OCI-LY1 (cell line): Measurements from ENCODE around the gene NFASC.

ENCODE experiments used
- EZH2 ChIP-seq: fragments of 200-600 bp; sonication (generic), shearing (Covaris generic); IDR thresholded peaks from 2 replicates; pipeline ENCODE4 v1.8.0; 2017; ENCODE audit warnings: borderline replicate concordance, mixed run types, mild to moderate bottlenecking, antibody characterized with exemption, low read length, moderate library complexity, mixed read lengths
- TF ChIP-seq, protein P1 (sequence below): fragments of 200-600 bp; sonication (generic), shearing (Covaris generic); IDR thresholded peaks from 2 replicates; pipeline ENCODE4 v1.5.1; 2017; ENCODE audit warnings: mild to moderate bottlenecking, antibody characterized with exemption, low read length, moderate library complexity, mixed read lengths

DNA sequence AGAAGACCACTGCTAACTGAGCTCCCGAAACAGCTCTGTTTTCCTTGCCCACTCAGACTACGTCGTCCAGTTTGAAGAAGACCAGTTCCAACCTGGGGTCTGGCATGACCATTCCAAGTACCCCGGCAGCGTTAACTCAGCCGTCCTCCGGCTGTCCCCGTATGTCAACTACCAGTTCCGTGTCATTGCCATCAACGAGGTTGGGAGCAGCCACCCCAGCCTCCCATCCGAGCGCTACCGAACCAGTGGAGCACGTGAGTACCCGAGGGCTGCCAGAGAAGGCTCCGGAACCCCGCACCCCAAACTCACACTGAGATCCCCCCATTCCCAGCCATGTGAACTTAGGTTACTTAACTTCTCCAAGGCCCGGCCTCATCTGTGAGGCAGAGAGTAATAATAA is 108.6 kb downstream of the NFASC start:
- TF ChIP-seq, protein P1, sequence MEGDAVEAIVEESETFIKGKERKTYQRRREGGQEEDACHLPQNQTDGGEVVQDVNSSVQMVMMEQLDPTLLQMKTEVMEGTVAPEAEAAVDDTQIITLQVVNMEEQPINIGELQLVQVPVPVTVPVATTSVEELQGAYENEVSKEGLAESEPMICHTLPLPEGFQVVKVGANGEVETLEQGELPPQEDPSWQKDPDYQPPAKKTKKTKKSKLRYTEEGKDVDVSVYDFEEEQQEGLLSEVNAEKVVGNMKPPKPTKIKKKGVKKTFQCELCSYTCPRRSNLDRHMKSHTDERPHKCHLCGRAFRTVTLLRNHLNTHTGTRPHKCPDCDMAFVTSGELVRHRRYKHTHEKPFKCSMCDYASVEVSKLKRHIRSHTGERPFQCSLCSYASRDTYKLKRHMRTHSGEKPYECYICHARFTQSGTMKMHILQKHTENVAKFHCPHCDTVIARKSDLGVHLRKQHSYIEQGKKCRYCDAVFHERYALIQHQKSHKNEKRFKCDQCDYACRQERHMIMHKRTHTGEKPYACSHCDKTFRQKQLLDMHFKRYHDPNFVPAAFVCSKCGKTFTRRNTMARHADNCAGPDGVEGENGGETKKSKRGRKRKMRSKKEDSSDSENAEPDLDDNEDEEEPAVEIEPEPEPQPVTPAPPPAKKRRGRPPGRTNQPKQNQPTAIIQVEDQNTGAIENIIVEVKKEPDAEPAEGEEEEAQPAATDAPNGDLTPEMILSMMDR, result no peak
- no peak for TF ChIP-seq EZH2
